Activated B cell treated with CpG ODN at 0.5 μM for 24 hours (primary cell): ENCODE measurements around the gene ANKRD36. TPM values are rescaled to one million over a fixed set of nuclear protein-coding genes. Genes with fewer than 3 reads are reported as not detected.
"Not testable (repeated sequence)": the region's sequence is repeated elsewhere in the genome, so short reads cannot be mapped to it uniquely, and the experiment has no call there.

Source experiments
- ATAC-seq: fragments of 200-7000 bp; cut with Tn5 transposase; one replicate; pipeline ENCODE4 v1.10.0; 2021; ENCODE audit warnings: low read depth, mild to moderate bottlenecking, moderate library complexity
- CTCF ChIA-PET: fragments of 350-600 bp; sonication (Branson Sonifier 250); formaldehyde crosslinking; loops from one replicate; lab custom pipeline; 2021; ENCODE audit warnings: antibody characterized with exemption; lab: Charles Lee
- POLR2A ChIA-PET: fragments of 350-600 bp; sonication (Branson Sonifier 250); formaldehyde crosslinking; loops from one replicate; lab custom pipeline; 2021; ENCODE audit warnings: antibody characterized with exemption; lab: Charles Lee
- DNase-seq: peaks from one replicate; pipeline ENCODE4 v3.0.0; 2022
- H3K27ac Mint-ChIP-seq: one replicate; pipeline ENCODE4 v1.8.0; 2020; ENCODE audit warnings: mixed read lengths
- H3K27me3 Mint-ChIP-seq: one replicate; pipeline ENCODE4 v1.8.0; 2021; ENCODE audit warnings: mixed read lengths
- H3K36me3 Mint-ChIP-seq: one replicate; pipeline ENCODE4 v1.8.0; 2021; ENCODE audit warnings: low read depth, mixed read lengths
- H3K4me1 Mint-ChIP-seq: one replicate; pipeline ENCODE4 v1.8.0; 2021; ENCODE audit warnings: mixed read lengths
- H3K4me3 Mint-ChIP-seq: one replicate; pipeline ENCODE4 v1.8.0; 2020; ENCODE audit warnings: mild to moderate bottlenecking, mixed read lengths
- H3K9me3 Mint-ChIP-seq: one replicate; pipeline ENCODE4 v1.8.0; 2020; ENCODE audit warnings: mixed read lengths
- intact Hi-C: fragments of 100-400 bp; cut with micrococcal nuclease; formaldehyde crosslinking; loops from one replicate; pipeline ENCODE4 v1.15.1; 2024
- total RNA-seq: library from RNA; stranded (reverse); gene quantifications from 2 replicates; pipeline ENCODE4 v1.2.3, GENCODE V29; 2022
- TF ChIP-seq, protein P1 (sequence below): fragments of 200-600 bp; IDR thresholded peaks from one replicate; pipeline ENCODE4 v1.8.0; 2022; ENCODE audit warnings: antibody characterized with exemption, mild to moderate bottlenecking

ANKRD36 gene
- total RNA-seq, 1 donor from 2014 or later = 34.5 TPM

DNA sequence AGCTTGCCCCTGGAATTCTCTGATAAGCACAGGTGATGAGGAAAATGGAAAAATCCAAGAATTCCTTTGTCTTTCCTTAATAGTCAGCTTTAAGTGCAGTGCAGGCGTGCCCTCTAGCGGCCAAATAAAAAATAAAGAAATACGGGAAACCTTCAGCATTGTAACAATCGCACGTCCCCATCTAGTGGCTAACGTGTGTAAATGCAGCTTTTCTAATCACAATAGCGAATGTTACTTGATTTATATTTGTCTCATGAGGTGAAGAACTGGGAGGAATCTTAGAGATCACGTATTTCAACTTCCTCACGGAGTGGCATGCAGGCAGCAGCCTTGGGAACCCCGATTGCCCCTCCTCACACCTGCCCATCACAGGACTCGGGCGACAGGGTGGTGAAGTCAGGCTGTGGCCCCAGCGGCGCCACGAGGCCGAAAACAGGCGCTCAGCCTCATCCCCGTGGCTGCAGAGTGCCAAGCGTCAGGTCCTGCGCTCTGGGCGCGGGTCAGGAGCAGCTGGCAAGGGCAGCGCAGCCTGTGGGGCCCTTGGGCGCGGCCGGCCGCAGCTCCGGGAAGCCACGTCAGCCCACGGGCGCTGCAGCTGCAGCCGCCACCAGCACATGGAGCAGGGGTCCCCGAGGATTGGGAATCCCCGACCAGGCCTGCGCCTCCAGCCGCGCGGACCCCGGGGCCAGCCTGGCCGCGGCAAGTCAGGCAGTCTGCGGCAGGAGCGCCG, 468 bp upstream of the ANKRD36 start:
- H3K4me1 Mint-ChIP-seq = not testable (repeated sequence)
- intact Hi-C loops = loop anchor here (1.0 to 10.0 kb wide), 5 partner anchors 100 to 582 kb away; partner anchors contain the start of genes KANSL3 and SEMA4C
- CTCF ChIA-PET = interaction anchor here (0.8 to 2.2 kb wide), 13 partner anchors 17 to 299 kb away, joined by 3 to 27 read pairs (median 5); partner anchors contain the start of gene ANKRD39

DNA sequence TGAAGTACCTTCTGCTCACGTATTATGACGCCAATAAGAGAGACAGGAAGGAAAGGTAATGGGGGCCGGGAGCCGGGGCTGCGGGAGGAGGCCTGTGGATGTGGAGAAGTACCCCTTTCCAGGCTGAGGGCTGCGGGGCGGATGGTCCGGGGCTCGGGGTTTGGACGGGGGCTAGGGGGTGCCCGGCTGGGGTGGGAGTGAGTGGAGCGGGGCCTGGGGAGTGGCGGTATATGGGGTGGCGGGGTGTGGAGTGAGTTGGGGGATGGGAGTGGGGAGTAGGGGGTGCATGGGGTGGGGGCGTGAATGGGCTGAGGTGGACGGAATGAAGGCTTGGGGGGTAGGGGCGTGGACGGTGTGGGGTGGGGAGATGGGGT, 916 bp downstream of the ANKRD36 start:
- ChIA-PET CTCF (interaction anchor here (1.2 kb wide), 1 partner anchor 297 kb away, joined by 4 read pairs; the partner anchor contains the start of gene CNNM3), POLR2A (interaction anchor here (1.2 to 2.3 kb wide), 3 partner anchors 245 to 353 kb away, joined by 3 to 12 read pairs (median 4); partner anchors contain the start of genes ANKRD39 and CNNM4)
- H3K36me3 Mint-ChIP-seq, DNase-seq, H3K9me3 Mint-ChIP-seq, H3K4me1 Mint-ChIP-seq, H3K27me3 Mint-ChIP-seq, ATAC-seq: not testable (repeated sequence)
- Mint-ChIP-seq H3K4me3 (peak overlapping the region; percentile 97), H3K27ac (peak overlapping the region; percentile 90)
- intact Hi-C loops = loop anchor here (5.0 to 10.0 kb wide), 4 partner anchors 162 to 581 kb away; partner anchors contain the start of genes KANSL3 and SEMA4C

More for the DNA sequence above, 468 bp upstream of the ANKRD36 start:
- TF ChIP-seq, protein P1, sequence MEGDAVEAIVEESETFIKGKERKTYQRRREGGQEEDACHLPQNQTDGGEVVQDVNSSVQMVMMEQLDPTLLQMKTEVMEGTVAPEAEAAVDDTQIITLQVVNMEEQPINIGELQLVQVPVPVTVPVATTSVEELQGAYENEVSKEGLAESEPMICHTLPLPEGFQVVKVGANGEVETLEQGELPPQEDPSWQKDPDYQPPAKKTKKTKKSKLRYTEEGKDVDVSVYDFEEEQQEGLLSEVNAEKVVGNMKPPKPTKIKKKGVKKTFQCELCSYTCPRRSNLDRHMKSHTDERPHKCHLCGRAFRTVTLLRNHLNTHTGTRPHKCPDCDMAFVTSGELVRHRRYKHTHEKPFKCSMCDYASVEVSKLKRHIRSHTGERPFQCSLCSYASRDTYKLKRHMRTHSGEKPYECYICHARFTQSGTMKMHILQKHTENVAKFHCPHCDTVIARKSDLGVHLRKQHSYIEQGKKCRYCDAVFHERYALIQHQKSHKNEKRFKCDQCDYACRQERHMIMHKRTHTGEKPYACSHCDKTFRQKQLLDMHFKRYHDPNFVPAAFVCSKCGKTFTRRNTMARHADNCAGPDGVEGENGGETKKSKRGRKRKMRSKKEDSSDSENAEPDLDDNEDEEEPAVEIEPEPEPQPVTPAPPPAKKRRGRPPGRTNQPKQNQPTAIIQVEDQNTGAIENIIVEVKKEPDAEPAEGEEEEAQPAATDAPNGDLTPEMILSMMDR = peak; percentile 91
- not testable (repeated sequence) for H3K36me3 Mint-ChIP-seq, H3K27me3 Mint-ChIP-seq, H3K9me3 Mint-ChIP-seq
- peak overlapping the region; percentile 89 for H3K4me3 Mint-ChIP-seq
- DNase-seq (peak; percentile 58), ATAC-seq (peak; percentile 58)
- H3K27ac Mint-ChIP-seq = peak overlapping the region; percentile 86
- POLR2A ChIA-PET = interaction anchor here (0.8 to 2.3 kb wide), 3 partner anchors 255 to 351 kb away, joined by 4 to 12 read pairs (median 6); partner anchors contain the start of genes ANKRD39 and CNNM4

DNA sequence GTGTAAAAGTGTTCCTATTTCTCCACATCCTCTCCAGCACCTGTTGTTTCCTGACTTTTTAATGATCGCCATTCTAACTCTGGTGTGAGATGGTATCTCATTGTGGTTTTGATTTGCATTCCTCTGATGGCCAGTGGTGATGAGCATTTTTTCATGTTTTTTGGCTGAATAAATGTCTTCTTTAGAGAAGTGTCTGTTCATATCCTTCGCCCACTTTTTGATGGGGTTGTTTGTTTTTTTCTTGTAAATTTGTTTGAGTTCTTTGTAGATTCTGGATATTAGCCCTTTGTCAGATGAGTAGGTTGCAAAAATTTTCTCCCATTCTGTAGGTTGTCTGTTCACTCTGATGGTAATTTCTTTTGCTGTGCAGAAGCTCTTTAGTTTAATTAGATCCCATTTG, 16.1 kb downstream of the ANKRD36 start:
- CTCF ChIA-PET, ATAC-seq, H3K4me3 Mint-ChIP-seq, H3K27ac Mint-ChIP-seq, H3K27me3 Mint-ChIP-seq, H3K4me1 Mint-ChIP-seq, POLR2A ChIA-PET, H3K9me3 Mint-ChIP-seq, intact Hi-C loops, DNase-seq: not testable (repeated sequence)
- peaks cover 18% of the 10 kb centered on the region for H3K36me3 Mint-ChIP-seq

DNA sequence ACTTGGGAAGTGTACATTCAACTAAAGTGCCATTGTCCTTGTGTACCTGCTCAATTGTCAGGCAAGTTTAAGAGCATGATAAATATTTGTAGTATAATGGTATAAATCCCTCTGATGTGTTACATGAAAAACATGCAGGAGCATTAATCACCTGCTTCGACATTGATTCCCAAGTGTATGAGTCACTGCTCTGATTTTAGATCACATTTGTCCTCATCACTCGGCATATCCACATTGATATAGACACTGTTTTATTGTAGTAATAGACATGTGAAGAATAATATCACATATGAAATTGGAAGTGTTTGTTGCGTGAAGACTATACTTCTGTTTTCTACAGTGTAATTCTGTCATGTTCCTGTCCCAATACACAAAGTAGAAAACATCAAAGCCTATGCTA, 31.1 kb downstream of the ANKRD36 start:
- DNase-seq, CTCF ChIA-PET, intact Hi-C loops, POLR2A ChIA-PET, H3K4me3 Mint-ChIP-seq, H3K27me3 Mint-ChIP-seq, H3K9me3 Mint-ChIP-seq, H3K27ac Mint-ChIP-seq, ATAC-seq, H3K4me1 Mint-ChIP-seq: not testable (repeated sequence)
- peaks cover 41% of the 10 kb centered on the region for H3K36me3 Mint-ChIP-seq

DNA sequence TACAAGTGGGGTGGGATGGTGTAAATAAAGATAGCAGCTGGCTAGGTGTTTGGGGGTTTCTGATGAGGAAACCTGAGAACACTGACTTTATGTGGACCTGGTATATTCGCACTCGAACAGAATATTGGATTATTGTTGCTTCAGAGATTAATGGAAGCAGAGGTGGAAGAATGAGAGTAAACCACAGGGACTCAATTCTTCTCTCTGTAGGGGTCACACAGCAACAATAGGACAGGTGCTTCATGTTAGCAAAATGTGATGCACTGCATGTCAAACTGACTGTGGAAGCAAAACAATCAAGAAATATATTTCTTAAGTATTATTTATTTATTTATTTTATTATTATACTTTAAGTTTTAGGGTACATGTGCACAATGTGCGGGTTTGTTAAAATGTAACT, 53.6 kb downstream of the ANKRD36 start:
- H3K9me3 Mint-ChIP-seq, H3K4me1 Mint-ChIP-seq, DNase-seq, H3K4me3 Mint-ChIP-seq, intact Hi-C loops, CTCF ChIA-PET, POLR2A ChIA-PET, ATAC-seq, H3K27me3 Mint-ChIP-seq, H3K27ac Mint-ChIP-seq: not testable (repeated sequence)
- H3K36me3 Mint-ChIP-seq = peaks cover 39% of the 10 kb centered on the region

DNA sequence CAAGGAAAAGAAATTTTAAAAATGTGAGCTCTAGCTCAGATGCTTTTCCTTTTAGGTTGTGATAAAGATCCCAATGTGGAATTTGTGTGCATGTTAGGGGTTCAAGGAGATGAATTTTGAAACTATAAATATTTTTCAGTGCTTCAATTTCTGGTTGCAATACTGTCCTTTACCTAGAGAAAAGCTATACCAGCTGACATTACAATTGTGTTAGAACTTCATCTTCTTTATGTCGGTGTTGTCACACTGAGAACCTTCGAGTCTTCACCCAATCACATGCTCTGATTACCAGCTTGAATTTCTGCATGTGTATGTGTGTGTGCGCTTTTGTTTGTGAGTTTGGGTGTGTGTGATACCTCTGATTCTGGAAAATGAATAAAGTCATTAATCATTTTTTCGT, 55.0 kb downstream of the ANKRD36 start:
- intact Hi-C loops, H3K9me3 Mint-ChIP-seq, DNase-seq, H3K4me3 Mint-ChIP-seq, POLR2A ChIA-PET, H3K27me3 Mint-ChIP-seq, CTCF ChIA-PET, ATAC-seq, H3K27ac Mint-ChIP-seq, H3K4me1 Mint-ChIP-seq: not testable (repeated sequence)
- peaks cover 39% of the 10 kb centered on the region for H3K36me3 Mint-ChIP-seq

DNA sequence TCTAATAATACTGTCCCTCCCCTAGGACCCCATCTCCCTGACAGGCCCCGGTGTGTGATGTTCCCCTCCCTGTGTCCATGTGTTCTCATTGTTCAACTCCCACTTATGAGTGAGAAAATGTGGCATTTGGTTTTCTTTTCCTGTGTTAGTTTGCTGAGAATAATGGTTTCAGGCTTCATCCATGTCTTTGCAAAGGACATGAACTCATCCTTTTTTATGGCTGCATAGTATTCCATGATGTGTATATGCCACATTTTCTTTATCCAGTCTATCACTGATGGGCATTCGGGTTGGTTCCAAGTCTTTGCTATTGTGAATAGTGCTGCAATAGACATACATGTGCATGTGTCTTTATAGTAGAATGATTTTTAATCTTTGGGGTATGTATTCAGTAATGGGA, 55.6 kb downstream of the ANKRD36 start:
- H3K4me1 Mint-ChIP-seq, ATAC-seq, H3K9me3 Mint-ChIP-seq, H3K4me3 Mint-ChIP-seq, H3K27me3 Mint-ChIP-seq, POLR2A ChIA-PET, DNase-seq, intact Hi-C loops, CTCF ChIA-PET, H3K27ac Mint-ChIP-seq: not testable (repeated sequence)
- H3K36me3 Mint-ChIP-seq = peaks cover 39% of the 10 kb centered on the region

DNA sequence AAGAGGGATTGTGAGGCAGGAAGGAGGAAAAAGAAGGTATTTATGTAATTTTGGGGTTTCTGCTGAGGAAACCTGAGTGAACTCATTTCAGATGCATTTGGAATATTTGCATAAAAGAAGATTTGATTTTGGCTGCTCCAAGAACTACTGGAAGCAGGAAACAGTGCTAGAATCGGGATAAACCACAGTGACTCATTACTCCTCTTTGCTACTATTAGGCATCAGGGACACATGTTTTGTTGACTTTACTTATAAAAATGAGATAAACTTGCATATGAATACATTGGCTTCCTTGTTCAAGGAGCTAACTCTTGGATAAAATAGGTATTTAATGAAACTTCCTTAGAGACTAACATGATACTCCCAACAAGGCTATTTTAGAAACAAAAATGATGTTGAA, 67.4 kb downstream of the ANKRD36 start:
- DNase-seq, POLR2A ChIA-PET, H3K9me3 Mint-ChIP-seq, H3K4me1 Mint-ChIP-seq, H3K27ac Mint-ChIP-seq, CTCF ChIA-PET, ATAC-seq, H3K4me3 Mint-ChIP-seq, intact Hi-C loops, H3K27me3 Mint-ChIP-seq: not testable (repeated sequence)
- peaks cover 34% of the 10 kb centered on the region for H3K36me3 Mint-ChIP-seq

DNA sequence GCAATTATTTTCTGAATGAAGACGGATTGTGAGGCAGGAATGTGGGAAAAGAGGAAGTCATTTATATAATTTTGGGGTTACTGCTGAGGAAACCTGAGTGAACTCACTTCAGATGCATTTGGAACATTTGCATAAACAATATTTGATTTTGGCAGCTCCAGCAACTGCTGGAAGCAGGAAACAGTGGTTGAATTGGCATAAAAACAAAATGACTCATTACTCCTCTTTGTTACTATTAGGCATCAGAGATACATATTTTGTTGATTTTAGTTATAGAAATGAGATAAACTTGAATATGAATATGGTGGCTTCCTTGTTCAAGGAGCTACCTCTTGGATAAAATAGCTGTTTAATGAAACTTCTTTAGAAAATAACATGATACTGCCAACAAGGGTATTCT, 82.4 kb downstream of the ANKRD36 start:
- peaks cover 65% of the 10 kb centered on the region for H3K36me3 Mint-ChIP-seq
- intact Hi-C loops, CTCF ChIA-PET, H3K27ac Mint-ChIP-seq, H3K4me3 Mint-ChIP-seq, H3K4me1 Mint-ChIP-seq, H3K27me3 Mint-ChIP-seq, H3K9me3 Mint-ChIP-seq, ATAC-seq, DNase-seq, POLR2A ChIA-PET: not testable (repeated sequence)

DNA sequence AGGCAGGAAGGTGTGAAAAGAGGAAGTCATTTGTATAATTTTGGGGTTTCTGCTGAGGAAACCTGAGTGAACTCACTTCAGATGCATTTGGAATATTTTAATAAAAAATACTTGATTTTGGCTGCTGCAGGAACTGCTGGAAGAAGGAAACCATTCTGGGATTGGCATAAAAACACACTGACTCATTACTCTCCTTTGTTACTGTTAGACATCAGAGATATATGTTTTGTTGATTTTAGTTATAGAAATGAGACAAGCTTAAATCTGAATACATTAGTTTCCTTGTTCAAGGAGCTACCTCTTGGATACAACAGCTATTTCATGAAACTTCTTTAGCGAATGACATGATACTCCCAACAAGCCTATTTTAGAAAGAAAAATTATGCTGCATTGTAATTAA, 84.3 kb downstream of the ANKRD36 start:
- H3K27ac Mint-ChIP-seq, H3K4me3 Mint-ChIP-seq, H3K9me3 Mint-ChIP-seq, DNase-seq, ATAC-seq, intact Hi-C loops, H3K4me1 Mint-ChIP-seq, POLR2A ChIA-PET, CTCF ChIA-PET, H3K27me3 Mint-ChIP-seq: not testable (repeated sequence)
- H3K36me3 Mint-ChIP-seq = peaks cover 54% of the 10 kb centered on the region

DNA sequence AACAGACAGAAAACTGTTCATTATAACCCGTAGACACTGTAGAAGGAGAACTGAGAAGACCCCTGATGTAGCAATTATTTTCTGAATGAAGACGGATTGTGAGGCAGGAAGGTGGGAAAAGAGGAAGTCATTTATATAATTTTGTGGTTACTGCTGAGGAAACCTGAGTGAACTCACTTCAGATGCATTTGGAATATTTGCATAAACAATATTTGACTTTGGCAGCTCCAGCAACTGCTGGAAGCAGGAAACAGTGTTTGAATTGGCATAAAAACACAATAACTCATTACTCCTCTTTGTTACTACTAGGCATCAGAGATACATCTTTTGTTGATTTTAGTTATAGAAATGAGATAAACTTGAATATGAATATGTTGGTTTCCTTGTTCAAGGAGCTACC, 87.9 kb downstream of the ANKRD36 start:
- POLR2A ChIA-PET, H3K4me3 Mint-ChIP-seq, H3K4me1 Mint-ChIP-seq, DNase-seq, intact Hi-C loops, H3K9me3 Mint-ChIP-seq, H3K27ac Mint-ChIP-seq, CTCF ChIA-PET, ATAC-seq, H3K27me3 Mint-ChIP-seq: not testable (repeated sequence)
- H3K36me3 Mint-ChIP-seq = peaks cover 26% of the 10 kb centered on the region
